GM06990 (cell line): ENCODE data around the gene CCSER1.
A peak's percentile ranks its signal among the peaks of the same experiment; 100 is the strongest.

Experiments used
- DNase-seq: peaks from one replicate; pipeline ENCODE4 v3.0.0-alpha.2; 2011; ENCODE audit not compliant: insufficient read length; ENCODE audit errors: extremely low read depth
- H3K27me3 ChIP-seq: replicated peaks from 2 replicates; pipeline ENCODE4 v1.6.0; 2011; ENCODE audit warnings: low read length; ENCODE audit not compliant: control insufficient read depth, insufficient read depth
- H3K36me3 ChIP-seq: 2 replicates; pipeline ENCODE4 v1.5.1; 2011; ENCODE audit warnings: low read length; ENCODE audit not compliant: control insufficient read depth, insufficient read depth
- H3K4me3 ChIP-seq: replicated peaks from 2 replicates; pipeline ENCODE4 v1.5.1; 2011; ENCODE audit warnings: low read depth, mild to moderate bottlenecking, control low read depth, low read length
- CTCF ChIP-seq: IDR thresholded peaks from 2 replicates; pipeline ENCODE4 v1.5.1; 2011; ENCODE audit warnings: low read length, control low read depth, mild to moderate bottlenecking, inconsistent platforms; ENCODE audit not compliant: insufficient read depth, poor library complexity, severe bottlenecking

CCSER1 gene

GRCh38 chr4:90127223-90127705, at the start of gene CCSER1:
Gene CCSER1, plus strand, starts transcription at chr4:90127394.
- H3K4me3 ChIP-seq: peak within 1 kb of the TSS; percentile 60
- no peaks in the 10 kb centered on the region for H3K27me3 ChIP-seq
- peak; percentile 68 for DNase-seq
- no peak for TF ChIP-seq CTCF
- H3K36me3 ChIP-seq: no peaks in the 10 kb centered on the region

GRCh38 chr4:90078440-90078839, 48.8 kb upstream of the CCSER1 start:
- no peak for TF ChIP-seq CTCF
- H3K27me3 ChIP-seq: no peaks in the 10 kb centered on the region; the same call in 1 of the 2 replicates
- no peak for DNase-seq
- H3K36me3 ChIP-seq: no peaks in the 10 kb centered on the region
- H3K4me3 ChIP-seq: no peak overlapping the region

- no peaks in the 10 kb centered on the region for H3K27me3 ChIP-seq
- TF ChIP-seq CTCF: no peak
- H3K4me3 ChIP-seq: no peak overlapping the region
- H3K36me3 ChIP-seq: no peaks in the 10 kb centered on the region
- DNase-seq: no peak
These were observed 47.1 kb upstream of the CCSER1 start for GRCh38 chr4:90080116-90080515.

- DNase-seq: no peak
- TF ChIP-seq CTCF: no peak
- Histone ChIP-seq H3K36me3 (no peaks in the 10 kb centered on the region), H3K4me3 (no peak overlapping the region), H3K27me3 (no peaks in the 10 kb centered on the region)
These were observed 45.6 kb upstream of the CCSER1 start for GRCh38 chr4:90081432-90082144.

GRCh38 chr4:90082449-90082848, 44.7 kb upstream of the CCSER1 start:
- H3K4me3 ChIP-seq: no peak overlapping the region
- no peak for DNase-seq
- H3K36me3 ChIP-seq: no peaks in the 10 kb centered on the region
- TF ChIP-seq CTCF: no peak
- no peaks in the 10 kb centered on the region for H3K27me3 ChIP-seq
